GM19193 (cell line): ENCODE measurements around the gene RIC1.

Experiments used
- POLR2A ChIP-seq: IDR thresholded peaks from 4 replicates; pipeline ENCODE4 v1.6.1; 2011; ENCODE audit not compliant: insufficient read depth, insufficient read length; ENCODE audit errors: extremely low read depth

The RIC1 gene, protein sequence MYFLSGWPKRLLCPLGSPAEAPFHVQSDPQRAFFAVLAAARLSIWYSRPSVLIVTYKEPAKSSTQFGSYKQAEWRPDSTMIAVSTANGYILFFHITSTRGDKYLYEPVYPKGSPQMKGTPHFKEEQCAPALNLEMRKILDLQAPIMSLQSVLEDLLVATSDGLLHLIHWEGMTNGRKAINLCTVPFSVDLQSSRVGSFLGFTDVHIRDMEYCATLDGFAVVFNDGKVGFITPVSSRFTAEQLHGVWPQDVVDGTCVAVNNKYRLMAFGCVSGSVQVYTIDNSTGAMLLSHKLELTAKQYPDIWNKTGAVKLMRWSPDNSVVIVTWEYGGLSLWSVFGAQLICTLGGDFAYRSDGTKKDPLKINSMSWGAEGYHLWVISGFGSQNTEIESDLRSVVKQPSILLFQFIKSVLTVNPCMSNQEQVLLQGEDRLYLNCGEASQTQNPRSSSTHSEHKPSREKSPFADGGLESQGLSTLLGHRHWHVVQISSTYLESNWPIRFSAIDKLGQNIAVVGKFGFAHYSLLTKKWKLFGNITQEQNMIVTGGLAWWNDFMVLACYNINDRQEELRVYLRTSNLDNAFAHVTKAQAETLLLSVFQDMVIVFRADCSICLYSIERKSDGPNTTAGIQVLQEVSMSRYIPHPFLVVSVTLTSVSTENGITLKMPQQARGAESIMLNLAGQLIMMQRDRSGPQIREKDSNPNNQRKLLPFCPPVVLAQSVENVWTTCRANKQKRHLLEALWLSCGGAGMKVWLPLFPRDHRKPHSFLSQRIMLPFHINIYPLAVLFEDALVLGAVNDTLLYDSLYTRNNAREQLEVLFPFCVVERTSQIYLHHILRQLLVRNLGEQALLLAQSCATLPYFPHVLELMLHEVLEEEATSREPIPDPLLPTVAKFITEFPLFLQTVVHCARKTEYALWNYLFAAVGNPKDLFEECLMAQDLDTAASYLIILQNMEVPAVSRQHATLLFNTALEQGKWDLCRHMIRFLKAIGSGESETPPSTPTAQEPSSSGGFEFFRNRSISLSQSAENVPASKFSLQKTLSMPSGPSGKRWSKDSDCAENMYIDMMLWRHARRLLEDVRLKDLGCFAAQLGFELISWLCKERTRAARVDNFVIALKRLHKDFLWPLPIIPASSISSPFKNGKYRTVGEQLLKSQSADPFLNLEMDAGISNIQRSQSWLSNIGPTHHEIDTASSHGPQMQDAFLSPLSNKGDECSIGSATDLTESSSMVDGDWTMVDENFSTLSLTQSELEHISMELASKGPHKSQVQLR (N-terminal part only)

DNA sequence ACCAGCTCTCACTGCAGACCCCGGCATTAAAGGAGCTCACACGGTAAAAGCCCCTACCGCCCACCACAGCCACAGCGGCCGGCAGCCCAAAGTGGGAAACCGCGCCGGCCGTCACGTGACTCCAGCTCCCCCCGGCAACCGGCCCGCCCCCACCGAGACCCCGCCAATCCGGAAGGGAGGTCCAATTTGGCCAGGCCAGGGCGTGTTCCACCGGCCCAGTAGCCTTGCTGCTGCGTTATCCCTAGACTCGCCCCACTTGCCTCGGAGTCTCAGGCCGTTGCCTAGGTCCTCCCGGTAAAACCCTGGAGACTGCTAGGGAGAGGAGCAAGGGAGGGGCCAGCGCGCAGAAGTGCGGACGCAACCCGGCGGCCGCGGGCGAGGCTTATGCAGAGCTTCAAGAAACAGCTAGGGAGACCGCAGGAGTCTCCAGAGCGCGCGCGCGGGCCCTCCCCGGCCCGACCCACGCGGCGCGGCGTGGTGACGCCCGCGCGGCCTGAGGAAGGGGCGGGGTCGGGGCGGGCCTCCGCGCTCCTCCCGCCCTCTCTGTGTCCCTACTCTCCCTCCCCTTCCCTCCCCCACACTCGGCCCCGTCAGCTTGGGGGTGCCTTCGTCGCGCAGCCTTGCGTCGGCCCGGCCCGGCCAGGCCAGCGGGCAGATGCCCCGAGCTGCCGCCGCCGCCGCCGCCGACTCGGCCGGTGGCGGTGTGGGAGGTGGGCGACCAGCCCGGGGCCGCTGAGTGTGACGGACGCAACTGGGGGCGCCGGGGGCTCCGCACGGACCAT lies at the start of gene RIC1:
Gene RIC1 (plus strand): TSS at position 578 of the 782 bp plus-strand sequence. CDS start 203 bp downstream, at position 781.
- TF ChIP-seq POLR2A, result peak; percentile 98

DNA sequence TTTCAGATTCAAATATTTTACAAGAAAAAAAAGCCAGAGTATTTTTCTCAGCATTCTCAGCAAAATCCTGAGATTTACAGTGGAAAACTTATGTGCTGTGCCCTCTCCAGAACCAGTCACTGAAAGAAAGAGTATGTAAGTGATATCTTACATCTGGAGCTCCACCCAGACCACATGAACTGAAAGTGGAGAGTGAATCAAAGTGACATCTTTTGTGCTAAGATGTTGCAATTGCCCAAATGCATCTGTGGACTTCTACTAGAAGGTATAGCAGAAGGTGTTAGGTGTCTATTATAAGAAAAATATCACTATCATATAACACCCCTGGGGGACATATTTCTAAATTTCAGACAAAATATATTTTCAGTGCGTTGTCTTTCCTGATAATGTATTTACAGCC lies 49.0 kb upstream of the RIC1 start:
- no peak for TF ChIP-seq POLR2A

DNA sequence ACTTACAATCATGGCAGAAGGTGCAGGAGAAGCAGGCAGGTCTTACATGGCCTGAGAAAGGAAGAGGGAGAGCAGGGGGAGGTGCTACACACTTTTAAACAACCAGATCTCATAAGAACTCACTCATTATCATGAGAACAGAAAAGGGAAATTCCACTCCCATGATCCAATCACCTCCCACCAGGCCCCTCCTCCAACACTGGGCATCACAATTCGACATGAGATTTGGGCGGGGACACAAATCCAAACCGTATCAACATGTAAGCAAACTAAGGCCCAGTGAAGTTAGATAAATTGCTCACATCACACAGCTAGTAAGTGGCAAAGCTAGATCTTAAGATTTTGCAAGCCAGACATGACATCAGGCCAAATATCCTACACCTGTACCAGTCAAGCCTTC lies 48.3 kb upstream of the RIC1 start:
- no peak for TF ChIP-seq POLR2A

DNA sequence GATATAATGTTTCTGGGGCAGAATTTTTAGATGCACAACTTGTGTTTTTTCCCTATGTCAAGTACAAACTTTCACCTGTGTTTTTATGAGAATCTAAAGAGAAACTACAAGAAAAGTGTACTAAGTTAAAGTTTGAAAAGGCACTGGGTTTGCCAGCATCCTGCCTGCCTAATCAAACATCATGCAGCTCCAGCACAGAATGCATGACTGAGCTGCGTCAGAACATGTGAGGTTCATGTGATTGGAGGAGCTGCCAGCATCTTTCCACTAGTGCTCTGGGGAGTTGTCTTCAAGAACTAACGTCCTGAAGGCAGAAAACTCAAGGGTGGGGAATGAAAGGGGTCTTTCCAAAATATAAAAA lies 46.1 kb upstream of the RIC1 start:
- TF ChIP-seq POLR2A, result peak; percentile 30

DNA sequence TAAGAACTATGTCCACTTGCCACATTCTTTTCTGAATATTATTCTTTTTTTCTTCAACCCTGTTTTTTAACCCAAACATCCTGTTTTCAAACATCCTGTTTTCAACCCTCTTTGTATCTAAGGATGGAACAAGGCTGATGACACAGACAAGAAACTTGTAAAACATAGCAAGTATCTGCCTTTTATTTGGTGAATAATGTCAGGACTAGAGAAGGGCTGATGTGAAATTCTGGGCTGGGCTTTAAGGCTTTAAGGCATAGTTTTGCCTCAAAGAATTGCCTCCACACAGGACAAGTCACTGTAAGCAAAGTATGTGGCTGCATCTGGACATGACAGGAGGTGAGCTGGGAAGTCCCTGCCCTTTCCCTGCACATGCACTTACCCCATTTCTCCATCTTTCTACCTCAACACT lies 42.5 kb upstream of the RIC1 start:
- peak; percentile 35 for TF ChIP-seq POLR2A

DNA sequence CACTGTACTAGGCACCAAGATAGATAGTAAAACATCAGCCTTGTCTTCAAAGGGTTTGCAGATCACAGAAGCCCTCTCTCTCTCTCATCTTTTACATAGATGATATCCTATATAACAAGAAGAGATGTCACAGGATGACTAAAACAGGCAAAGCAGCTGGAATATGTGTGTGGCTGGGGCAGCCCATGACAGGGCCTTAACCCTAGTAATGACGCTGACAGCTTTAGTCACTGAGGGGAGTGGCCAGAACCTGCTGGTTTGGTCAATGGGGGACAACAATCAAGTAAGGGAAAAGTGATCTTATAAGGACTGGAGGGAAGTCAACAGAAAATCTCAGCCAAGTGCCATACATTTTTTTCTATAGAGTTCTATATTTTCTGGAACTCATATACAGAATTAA lies 41.9 kb upstream of the RIC1 start:
- TF ChIP-seq POLR2A, result no peak

DNA sequence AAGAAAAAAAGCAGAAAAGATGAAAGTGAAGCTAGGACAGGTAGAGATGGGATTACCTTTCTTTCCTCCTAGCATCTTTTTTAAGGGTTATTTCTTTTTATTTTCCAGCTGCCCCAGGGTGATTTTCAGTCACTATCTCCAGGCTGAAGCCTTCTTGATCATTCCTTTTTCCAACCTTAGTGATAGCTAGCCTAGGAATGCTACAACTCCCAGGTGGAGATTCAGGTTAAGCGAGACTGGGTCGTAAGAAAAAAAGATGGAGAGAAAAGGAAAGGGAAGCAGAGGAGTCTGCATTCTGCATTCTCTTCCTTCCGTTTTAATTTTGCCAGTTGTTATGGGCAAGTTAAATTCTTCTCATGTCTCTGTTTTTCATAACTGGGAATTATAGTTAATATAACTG lies 36.7 kb upstream of the RIC1 start:
- no peak for TF ChIP-seq POLR2A

DNA sequence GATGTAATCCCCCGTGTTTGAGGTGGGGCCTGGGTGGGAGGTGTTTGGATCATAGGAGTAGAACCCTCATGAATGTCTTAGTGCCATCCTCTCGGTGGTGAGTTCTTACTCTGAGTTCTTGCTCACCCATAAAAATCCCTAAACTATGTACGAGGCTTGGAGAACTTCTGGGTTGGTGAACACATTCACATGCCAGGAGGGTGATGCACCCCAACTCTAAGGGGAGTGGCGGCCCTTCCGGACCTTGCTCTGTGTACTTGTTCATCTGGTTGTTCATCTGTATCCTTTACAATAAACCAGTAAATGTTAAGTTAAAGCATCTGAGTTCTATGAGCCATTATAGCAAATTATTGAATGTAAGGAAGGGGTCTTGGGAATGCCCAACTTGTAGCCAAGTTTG lies 36.0 kb upstream of the RIC1 start:
- no peak for TF ChIP-seq POLR2A

DNA sequence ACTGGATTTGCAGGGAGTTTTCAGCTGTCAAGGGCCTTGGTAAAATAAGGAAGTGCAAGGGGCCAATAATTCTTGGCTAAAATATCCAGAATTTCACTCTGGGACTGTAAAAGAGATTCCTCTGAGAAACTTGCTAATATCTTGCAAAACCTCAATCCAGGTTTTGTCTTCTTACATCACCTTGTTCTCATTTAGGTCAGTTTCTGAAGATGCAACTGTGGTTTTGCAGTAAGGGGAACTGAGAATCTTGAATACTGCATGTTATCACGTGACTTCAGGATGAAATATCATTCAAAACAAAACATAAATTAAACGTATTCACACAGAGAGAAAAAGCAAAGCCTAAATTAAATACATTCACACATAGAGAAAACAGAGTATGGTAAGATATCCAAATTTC lies 35.0 kb upstream of the RIC1 start:
- no peak for TF ChIP-seq POLR2A

DNA sequence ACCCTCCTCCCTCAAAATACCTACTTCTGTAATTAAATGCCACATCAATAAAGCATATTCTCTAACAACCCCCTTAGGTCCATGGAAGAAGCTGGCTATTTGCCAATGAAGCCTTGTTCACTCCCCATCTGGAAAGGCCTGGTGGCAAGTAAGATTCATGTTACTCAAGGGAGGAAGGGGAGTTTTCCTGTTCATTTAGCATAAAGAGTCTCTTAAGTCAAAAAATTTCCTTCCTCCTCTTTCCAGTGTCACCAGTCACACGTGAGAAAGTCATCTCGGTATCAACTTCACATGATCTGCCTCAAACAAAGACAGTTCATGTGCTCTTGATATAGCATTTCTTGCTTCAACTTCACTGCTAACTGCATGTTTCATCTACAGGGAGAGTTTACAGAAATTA lies 32.7 kb upstream of the RIC1 start:
- TF ChIP-seq POLR2A, result no peak

DNA sequence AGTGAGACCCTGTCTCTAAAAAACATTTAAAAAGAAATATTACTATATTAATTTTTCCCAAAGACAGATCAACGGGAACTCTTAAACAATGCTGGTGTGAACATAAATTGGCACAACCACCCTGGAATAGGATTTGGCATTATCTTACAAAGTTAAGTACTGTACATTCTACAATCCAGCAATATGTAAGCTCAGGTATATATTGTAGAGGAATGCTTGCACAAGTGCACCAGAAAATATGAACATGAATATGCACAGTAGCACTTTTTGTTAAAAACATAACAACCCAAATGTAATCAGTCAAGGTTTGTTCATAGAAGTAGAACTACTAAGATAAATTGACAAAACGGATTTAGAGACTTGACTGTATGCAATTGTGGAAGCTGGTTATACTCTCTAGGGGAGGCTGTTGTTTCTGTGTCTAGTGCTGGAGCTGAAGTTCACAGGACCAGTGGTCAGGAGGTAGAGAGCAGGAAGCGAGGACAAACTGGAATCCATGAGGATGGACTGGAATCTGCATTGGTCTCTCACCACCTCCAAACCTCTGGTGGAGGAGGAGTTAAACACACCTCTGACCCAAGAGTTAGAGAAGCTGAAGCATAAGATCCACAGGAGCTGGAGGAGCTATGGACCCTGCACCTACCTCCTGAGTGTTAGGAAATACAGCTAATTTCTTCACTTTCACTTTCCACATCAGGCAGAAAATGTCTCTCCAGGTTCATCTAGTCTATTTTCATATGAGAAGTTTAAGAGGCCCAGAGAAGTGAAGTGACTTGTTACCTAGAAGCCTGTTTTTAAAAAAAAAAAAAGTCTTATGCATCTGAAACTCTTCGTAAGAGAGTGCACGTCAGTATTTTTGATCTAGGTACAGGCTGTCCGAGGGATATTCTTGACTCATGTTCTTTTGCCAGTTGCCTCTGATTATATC lies 20.3 kb upstream of the RIC1 start:
- TF ChIP-seq POLR2A, result no peak

DNA sequence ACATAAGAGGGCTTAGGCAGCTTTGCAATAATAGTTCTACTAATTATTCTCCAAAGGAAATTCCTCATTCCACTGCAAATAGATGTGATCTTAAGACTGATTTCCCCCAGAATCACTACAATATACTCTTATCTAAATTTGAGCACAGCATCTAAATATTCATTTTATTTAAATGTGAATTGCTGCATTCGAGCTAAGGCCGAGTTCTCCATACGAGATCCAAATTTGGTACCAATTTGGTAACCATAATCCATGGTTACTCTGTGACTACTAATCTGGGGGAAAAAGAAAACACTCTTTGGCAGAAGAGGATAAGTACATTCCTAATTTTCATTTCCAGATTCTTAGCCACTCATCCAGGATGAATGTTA lies 19.7 kb upstream of the RIC1 start:
- no peak for TF ChIP-seq POLR2A

DNA sequence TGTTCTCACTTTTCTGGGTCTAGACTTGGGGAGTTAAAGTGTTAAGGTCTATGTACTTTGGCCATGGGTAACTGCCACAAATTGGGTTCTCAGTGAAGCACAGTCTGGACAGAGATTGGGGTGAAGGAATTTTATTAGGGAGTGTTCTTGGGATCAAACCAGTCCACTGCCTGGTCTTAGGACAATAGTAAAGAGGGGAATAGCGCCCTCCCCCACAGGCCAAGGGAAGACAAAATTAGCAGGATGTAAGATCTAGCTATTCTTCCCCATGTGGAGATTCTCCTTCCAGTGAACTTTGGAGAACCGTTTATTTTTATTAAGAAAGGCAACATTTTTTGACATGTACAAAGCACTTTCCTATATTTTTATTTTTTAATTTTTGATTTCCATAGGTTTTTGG lies 18.4 kb upstream of the RIC1 start:
- no peak for TF ChIP-seq POLR2A
